Measurements from ENCODE around the gene LMO7.

The LMO7 gene

GRCh38 chr13:75897386-75897785 is 261.3 kb downstream of the LMO7 start:
- TF ChIP-seq, protein P1, sequence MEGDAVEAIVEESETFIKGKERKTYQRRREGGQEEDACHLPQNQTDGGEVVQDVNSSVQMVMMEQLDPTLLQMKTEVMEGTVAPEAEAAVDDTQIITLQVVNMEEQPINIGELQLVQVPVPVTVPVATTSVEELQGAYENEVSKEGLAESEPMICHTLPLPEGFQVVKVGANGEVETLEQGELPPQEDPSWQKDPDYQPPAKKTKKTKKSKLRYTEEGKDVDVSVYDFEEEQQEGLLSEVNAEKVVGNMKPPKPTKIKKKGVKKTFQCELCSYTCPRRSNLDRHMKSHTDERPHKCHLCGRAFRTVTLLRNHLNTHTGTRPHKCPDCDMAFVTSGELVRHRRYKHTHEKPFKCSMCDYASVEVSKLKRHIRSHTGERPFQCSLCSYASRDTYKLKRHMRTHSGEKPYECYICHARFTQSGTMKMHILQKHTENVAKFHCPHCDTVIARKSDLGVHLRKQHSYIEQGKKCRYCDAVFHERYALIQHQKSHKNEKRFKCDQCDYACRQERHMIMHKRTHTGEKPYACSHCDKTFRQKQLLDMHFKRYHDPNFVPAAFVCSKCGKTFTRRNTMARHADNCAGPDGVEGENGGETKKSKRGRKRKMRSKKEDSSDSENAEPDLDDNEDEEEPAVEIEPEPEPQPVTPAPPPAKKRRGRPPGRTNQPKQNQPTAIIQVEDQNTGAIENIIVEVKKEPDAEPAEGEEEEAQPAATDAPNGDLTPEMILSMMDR (IDR thresholded peaks at IDR 0.05; ENCODE audit: low read depth, low read length, missing control alignments) = no peak
- DNase-seq (ENCODE audit: low read depth) = no peak
- H3K4me3 ChIP-seq (ENCODE audit: low read depth, low read length) = no peak overlapping the region

DNA sequence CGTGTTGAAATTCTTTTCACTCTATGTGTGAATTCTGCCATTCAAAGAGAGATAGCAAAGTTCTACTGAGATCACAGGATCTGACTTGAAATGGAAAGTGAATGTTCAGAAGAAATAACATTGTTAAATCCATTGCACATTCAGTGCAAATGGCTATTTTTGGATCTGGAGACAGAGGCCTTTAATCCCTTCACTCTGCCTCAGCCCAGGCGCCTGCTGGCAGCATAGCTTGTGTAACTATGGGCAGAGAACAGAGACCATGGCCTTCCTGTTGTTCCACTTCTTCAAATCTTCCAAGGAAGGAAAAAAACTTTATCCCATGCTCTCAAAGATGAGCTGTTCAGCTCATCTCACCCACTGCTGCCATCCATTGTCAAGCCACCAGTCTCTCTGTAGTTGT is 265.4 kb downstream of the LMO7 start:
- no peak for DNase-seq (ENCODE audit: low read depth)
- H3K4me3 ChIP-seq (ENCODE audit: low read depth, low read length) = no peak overlapping the region
- TF ChIP-seq, protein P1 (IDR thresholded peaks at IDR 0.05; ENCODE audit: low read depth, low read length, missing control alignments) = no peak

- TF ChIP-seq, protein P1 (IDR thresholded peaks at IDR 0.05; ENCODE audit: low read depth, low read length, missing control alignments) = no peak
- DNase-seq (ENCODE audit: low read depth) = no peak
- H3K4me3 ChIP-seq (ENCODE audit: low read depth, low read length) = no peak overlapping the region
Observed at GRCh38 chr13:75902166-75903104, 266.3 kb downstream of the LMO7 start.

- H3K4me3 ChIP-seq (ENCODE audit: low read depth, low read length) = no peak overlapping the region
- no peak for DNase-seq (ENCODE audit: low read depth)
- TF ChIP-seq, protein P1 (IDR thresholded peaks at IDR 0.05; ENCODE audit: low read depth, low read length, missing control alignments) = no peak
Observed at GRCh38 chr13:75904012-75904411, 267.9 kb downstream of the LMO7 start.

DNA sequence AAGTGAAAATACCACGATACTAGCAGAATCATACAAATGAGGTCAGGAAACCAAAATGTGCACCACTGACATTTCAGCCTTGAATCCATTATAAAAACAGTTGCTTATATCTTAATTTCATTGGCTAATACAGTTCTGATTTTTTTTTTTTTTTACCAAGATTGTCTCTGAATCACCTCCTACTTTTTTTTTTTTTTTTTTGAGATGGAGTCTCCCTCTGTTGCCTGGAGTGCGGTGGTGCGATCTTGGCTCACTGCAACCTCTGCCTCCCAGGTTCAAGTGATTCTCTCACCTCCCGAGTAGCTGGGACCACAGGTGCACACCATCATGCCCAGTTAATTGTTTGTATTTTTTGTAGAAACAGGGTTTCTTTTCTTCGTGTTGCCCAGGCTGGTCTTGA is 270.2 kb downstream of the LMO7 start:
- TF ChIP-seq, protein P1 (IDR thresholded peaks at IDR 0.05; ENCODE audit: low read depth, low read length, missing control alignments) = no peak
- DNase-seq (ENCODE audit: low read depth) = no peak
- no peak overlapping the region for H3K4me3 ChIP-seq (ENCODE audit: low read depth, low read length)

DNA sequence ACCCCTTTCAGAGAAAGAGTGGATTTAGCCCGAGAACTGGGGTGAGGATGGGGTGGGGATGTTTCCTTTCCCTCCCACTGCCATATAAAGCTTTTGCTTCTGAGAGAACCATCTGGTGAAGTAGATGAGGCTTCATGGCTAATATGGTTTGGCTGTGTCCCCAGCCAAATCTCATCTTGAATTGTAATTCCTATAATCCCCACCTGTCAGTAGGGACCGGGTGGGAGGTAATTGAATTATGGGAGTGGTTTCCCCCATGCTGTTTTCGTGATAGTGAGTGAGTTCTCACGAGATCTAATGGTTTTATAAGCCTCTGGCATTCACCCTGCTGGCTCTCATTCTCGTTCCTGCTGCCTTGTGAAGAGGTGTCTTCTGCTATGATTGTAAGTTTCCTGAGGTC is 270.9 kb downstream of the LMO7 start:
- H3K4me3 ChIP-seq (ENCODE audit: low read depth, low read length) = no peak overlapping the region
- TF ChIP-seq, protein P1 (IDR thresholded peaks at IDR 0.05; ENCODE audit: low read depth, low read length, missing control alignments) = no peak
- no peak for DNase-seq (ENCODE audit: low read depth)

GRCh38 chr13:75908141-75908540 is 272.0 kb downstream of the LMO7 start:
- H3K4me3 ChIP-seq (ENCODE audit: low read depth, low read length) = no peak overlapping the region
- TF ChIP-seq, protein P1 (IDR thresholded peaks at IDR 0.05; ENCODE audit: low read depth, low read length, missing control alignments) = no peak
- DNase-seq (ENCODE audit: low read depth) = no peak
